Dendritic cell treated with granulocyte-macrophage colony-stimulating factor and Interleukin-4, amounts not matched to agents 40 ng/mL and 50 ng/mL, for 4 days (primary cell): ENCODE results near the gene ACTMAP.

Experiments used
- H3K27ac Mint-ChIP-seq: one replicate; pipeline ENCODE4 v1.8.0; 2022; ENCODE audit warnings: mild to moderate bottlenecking, mixed read lengths
- H3K27me3 Mint-ChIP-seq: one replicate; pipeline ENCODE4 v1.8.0; 2022; ENCODE audit warnings: mild to moderate bottlenecking, mixed read lengths
- H3K36me3 Mint-ChIP-seq: one replicate; pipeline ENCODE4 v1.8.0; 2022; ENCODE audit warnings: low read depth, mixed read lengths
- H3K4me1 Mint-ChIP-seq: one replicate; pipeline ENCODE4 v1.8.0; 2022; ENCODE audit warnings: low read depth, mixed read lengths
- H3K4me3 Mint-ChIP-seq: one replicate; pipeline ENCODE4 v1.8.0; 2022; ENCODE audit warnings: mild to moderate bottlenecking, moderate library complexity, mixed read lengths
- H3K9me3 Mint-ChIP-seq: one replicate; pipeline ENCODE4 v1.8.0; 2022; ENCODE audit warnings: mixed read lengths
- intact Hi-C: fragments of 100-400 bp; cut with micrococcal nuclease; formaldehyde crosslinking; loops from one replicate; pipeline ENCODE4 v1.15.0; 2022

The ACTMAP gene

DNA sequence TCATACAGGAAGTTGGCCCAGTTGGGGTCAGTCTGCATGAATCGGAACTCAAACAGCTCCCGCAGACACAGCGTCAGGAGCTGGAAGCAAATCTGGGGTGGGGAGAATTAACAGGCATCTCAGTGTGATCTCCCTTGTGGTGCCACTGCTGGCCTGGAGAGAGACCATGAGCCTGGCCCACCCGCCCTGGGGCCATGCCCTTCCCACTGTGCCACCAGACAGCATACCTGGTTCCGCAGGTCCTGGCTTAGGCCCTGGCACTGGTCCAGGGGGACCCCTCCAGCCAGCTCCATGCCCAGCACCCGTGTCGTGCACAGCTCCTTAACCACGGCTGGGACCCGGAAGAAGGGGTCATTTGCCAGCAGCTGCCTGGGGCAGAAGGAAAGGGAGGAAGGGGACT is 50.2 kb downstream of the ACTMAP start:
- H3K36me3 Mint-ChIP-seq, result peaks cover 94% of the 10 kb centered on the region
- H3K4me1 Mint-ChIP-seq, result peaks cover 6% of the 10 kb centered on the region
- no peak overlapping the region for H3K27ac Mint-ChIP-seq
- intact Hi-C loops, result no loop called here
- H3K9me3 Mint-ChIP-seq, result no peaks in the 10 kb centered on the region
- H3K27me3 Mint-ChIP-seq, result no peaks in the 10 kb centered on the region
- H3K4me3 Mint-ChIP-seq, result no peak overlapping the region

DNA sequence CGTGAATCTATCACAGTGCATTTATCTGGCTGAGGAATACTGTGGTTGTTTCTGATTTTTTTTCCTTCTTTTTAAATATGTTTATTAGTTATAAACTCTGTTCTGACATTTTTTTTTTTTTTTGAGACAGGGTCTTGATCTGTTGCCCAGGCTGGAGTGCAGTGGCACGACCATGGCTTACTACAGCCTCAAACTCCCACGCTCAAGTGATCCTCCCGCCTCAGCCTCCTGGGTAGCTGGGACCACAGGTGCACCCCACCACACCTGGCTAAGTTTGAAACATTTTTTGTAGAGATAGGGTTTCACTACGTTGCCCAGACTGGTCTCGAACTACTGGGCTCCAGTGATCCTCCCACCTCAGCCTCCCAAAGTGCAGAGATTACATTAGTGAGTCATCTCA is 53.3 kb downstream of the ACTMAP start:
- intact Hi-C loops, result no loop called here
- peaks cover 92% of the 10 kb centered on the region for H3K36me3 Mint-ChIP-seq
- H3K4me3 Mint-ChIP-seq, result no peak overlapping the region
- H3K9me3 Mint-ChIP-seq, result no peaks in the 10 kb centered on the region
- no peak overlapping the region for H3K27ac Mint-ChIP-seq
- H3K4me1 Mint-ChIP-seq, result no peaks in the 10 kb centered on the region
- no peaks in the 10 kb centered on the region for H3K27me3 Mint-ChIP-seq

- Mint-ChIP-seq H3K36me3 (peaks cover 89% of the 10 kb centered on the region), H3K9me3 (no peaks in the 10 kb centered on the region), H3K4me1 (peaks cover 10% of the 10 kb centered on the region), H3K27ac (no peak overlapping the region), H3K4me3 (no peak overlapping the region), H3K27me3 (no peaks in the 10 kb centered on the region)
- intact Hi-C loops, result no loop called here
These were observed 54.4 kb downstream of the ACTMAP start for GRCh38 chr19:40695881-40696280.

GRCh38 chr19:40693896-40694295 is 56.4 kb downstream of the ACTMAP start:
- Mint-ChIP-seq H3K4me3 (no peak overlapping the region), H3K27me3 (no peaks in the 10 kb centered on the region), H3K27ac (no peak overlapping the region), H3K4me1 (peaks cover 12% of the 10 kb centered on the region), H3K36me3 (peaks cover 74% of the 10 kb centered on the region), H3K9me3 (no peaks in the 10 kb centered on the region)
- intact Hi-C loops, result no loop called here

- Mint-ChIP-seq H3K27ac (peak overlapping the region; percentile 19), H3K36me3 (peaks cover 68% of the 10 kb centered on the region), H3K9me3 (no peaks in the 10 kb centered on the region), H3K27me3 (no peaks in the 10 kb centered on the region), H3K4me1 (peaks cover 12% of the 10 kb centered on the region), H3K4me3 (no peak overlapping the region)
- intact Hi-C loops, result no loop called here
These were observed 57.0 kb downstream of the ACTMAP start for GRCh38 chr19:40693150-40693788.

DNA sequence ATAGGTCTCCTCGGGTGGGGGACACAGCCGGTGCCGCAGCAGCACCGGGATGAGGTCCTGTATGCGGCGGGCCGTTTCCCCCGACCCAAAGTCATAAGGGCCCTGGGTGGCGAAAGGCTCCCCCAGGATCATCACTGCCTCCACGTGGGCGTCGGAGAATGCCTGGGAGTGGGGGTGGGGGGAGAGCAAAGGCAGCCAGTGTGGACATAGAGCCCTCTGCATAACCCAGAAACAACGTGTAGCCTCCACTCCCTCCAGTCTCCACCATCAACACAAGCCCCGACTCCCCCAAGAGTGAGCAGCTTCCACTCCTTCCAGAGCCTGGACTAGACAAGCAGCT is 58.1 kb downstream of the ACTMAP start:
- no peaks in the 10 kb centered on the region for H3K9me3 Mint-ChIP-seq
- intact Hi-C loops, result no loop called here
- peak overlapping the region; percentile 19 for H3K27ac Mint-ChIP-seq
- H3K36me3 Mint-ChIP-seq, result peaks cover 61% of the 10 kb centered on the region
- H3K27me3 Mint-ChIP-seq, result no peaks in the 10 kb centered on the region
- H3K4me1 Mint-ChIP-seq, result peaks cover 12% of the 10 kb centered on the region
- H3K4me3 Mint-ChIP-seq, result no peak overlapping the region

GRCh38 chr19:40691421-40692211 is 58.7 kb downstream of the ACTMAP start:
- intact Hi-C loops, result loop anchor here (2.0 kb wide), 1 partner anchor 29 kb away; no protein-coding TSS in a partner anchor
- Mint-ChIP-seq H3K9me3 (no peaks in the 10 kb centered on the region), H3K36me3 (peaks cover 57% of the 10 kb centered on the region), H3K4me3 (no peak overlapping the region), H3K4me1 (peaks cover 12% of the 10 kb centered on the region), H3K27ac (peak overlapping the region; percentile 97), H3K27me3 (no peaks in the 10 kb centered on the region)
